Measurements from ENCODE around the gene PSD.

The PSD gene

GRCh38 chr10:102421507-102421756 lies 2.8 kb upstream of the PSD start:
- no peak for DNase-seq (ENCODE audit: extremely low read depth in 1 of 2, low read depth in 1 of 2)

GRCh38 chr10:102420714-102421506 lies 2.3 kb upstream of the PSD start, which contains the start of gene FBXL15:
FBXL15 (plus strand) TSS chr10:102420836; CDS start chr10:102421130, 294 bp downstream.
- DNase-seq (ENCODE audit: extremely low read depth in 1 of 2, low read depth in 1 of 2) = peak; percentile 91 to 94

- no peak for DNase-seq (ENCODE audit: extremely low read depth in 1 of 2, low read depth in 1 of 2)
Observed at GRCh38 chr10:102420181-102420713, 1.7 kb upstream of the PSD start.

GRCh38 chr10:102419269-102420180 lies 940 bp upstream of the PSD start:
- DNase-seq (ENCODE audit: extremely low read depth in 1 of 2, low read depth in 1 of 2) = no peak

GRCh38 chr10:102416695-102417094 lies 1.9 kb downstream of the PSD start:
- no peak for DNase-seq (ENCODE audit: extremely low read depth in 1 of 2, low read depth in 1 of 2)

GRCh38 chr10:102416283-102416682 lies 2.3 kb downstream of the PSD start:
- DNase-seq (ENCODE audit: extremely low read depth in 1 of 2, low read depth in 1 of 2) = no peak

GRCh38 chr10:102414749-102415148 lies 3.8 kb downstream of the PSD start:
- no peak for DNase-seq (ENCODE audit: extremely low read depth in 1 of 2, low read depth in 1 of 2)

GRCh38 chr10:102413806-102414561 lies 4.6 kb downstream of the PSD start:
- DNase-seq (ENCODE audit: extremely low read depth in 1 of 2, low read depth in 1 of 2) = no peak

- no peak for DNase-seq (ENCODE audit: extremely low read depth in 1 of 2, low read depth in 1 of 2)
Observed at GRCh38 chr10:102413053-102413705, 5.4 kb downstream of the PSD start.

GRCh38 chr10:102412293-102412692 lies 6.3 kb downstream of the PSD start:
- DNase-seq (ENCODE audit: extremely low read depth in 1 of 2, low read depth in 1 of 2) = no peak

- DNase-seq (ENCODE audit: extremely low read depth in 1 of 2, low read depth in 1 of 2) = no peak
Observed at GRCh38 chr10:102411341-102412255, 7.0 kb downstream of the PSD start.

GRCh38 chr10:102410429-102411073 lies 8.0 kb downstream of the PSD start:
- no peak for DNase-seq (ENCODE audit: extremely low read depth in 1 of 2, low read depth in 1 of 2)

- DNase-seq (ENCODE audit: extremely low read depth in 1 of 2, low read depth in 1 of 2) = no peak
Observed at GRCh38 chr10:102409604-102410428, 8.8 kb downstream of the PSD start.

GRCh38 chr10:102408728-102409603 lies 9.6 kb downstream of the PSD start:
- peak; percentile 57 to 74 for DNase-seq (ENCODE audit: extremely low read depth in 1 of 2, low read depth in 1 of 2)

GRCh38 chr10:102408131-102408727 lies 10.4 kb downstream of the PSD start:
- DNase-seq (ENCODE audit: extremely low read depth in 1 of 2, low read depth in 1 of 2) = no peak

GRCh38 chr10:102407425-102408130 lies 11.0 kb downstream of the PSD start:
- no peak for DNase-seq (ENCODE audit: extremely low read depth in 1 of 2, low read depth in 1 of 2)

All from stimulated activated CD8-positive, alpha-beta memory T cell treated with anti-CD3 and anti-CD28 coated beads, Interleukin-7, amount 100 ng/mL, for 48 hours (primary cell).